Measurements from ENCODE around the gene OPRD1.
"Not testable (repeated sequence)": the region's sequence is repeated elsewhere in the genome, so short reads cannot be mapped to it uniquely, and the experiment has no call there.

OPRD1 gene

DNA sequence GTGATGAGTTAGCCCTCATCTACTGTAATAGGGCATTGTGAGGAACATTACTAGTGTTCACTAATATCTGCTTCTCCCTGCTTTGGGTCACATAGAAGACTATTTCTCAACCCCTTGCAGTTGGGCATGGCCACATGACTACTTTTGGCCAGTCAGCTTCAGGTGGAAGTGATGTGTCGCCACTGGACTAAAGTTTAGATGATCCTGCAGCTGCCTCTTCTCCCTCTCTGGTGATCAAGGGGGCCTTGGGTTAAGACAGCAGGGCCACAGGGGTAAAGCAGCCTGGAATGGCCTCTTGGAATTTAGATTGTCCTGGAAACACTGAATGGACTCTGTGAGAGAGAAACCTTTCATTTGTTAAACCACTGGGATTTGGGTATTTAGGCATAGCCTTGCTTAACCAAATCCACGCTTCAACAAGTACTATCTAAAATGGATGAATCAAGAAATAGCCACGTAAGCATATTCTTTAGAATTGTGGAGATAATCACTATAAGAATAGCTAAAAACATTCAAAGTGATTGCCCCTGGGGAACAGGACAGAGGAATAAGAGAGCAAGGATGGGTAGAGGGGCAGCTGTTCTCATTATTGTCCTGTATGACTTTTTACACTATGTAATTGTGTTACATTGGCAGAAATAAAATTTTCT lies 41.2 kb downstream of the OPRD1 start:
- H3K4me3 ChIP-seq (ENCODE audit: low read depth, low read length): no peak overlapping the region
- TF ChIP-seq, protein P1, sequence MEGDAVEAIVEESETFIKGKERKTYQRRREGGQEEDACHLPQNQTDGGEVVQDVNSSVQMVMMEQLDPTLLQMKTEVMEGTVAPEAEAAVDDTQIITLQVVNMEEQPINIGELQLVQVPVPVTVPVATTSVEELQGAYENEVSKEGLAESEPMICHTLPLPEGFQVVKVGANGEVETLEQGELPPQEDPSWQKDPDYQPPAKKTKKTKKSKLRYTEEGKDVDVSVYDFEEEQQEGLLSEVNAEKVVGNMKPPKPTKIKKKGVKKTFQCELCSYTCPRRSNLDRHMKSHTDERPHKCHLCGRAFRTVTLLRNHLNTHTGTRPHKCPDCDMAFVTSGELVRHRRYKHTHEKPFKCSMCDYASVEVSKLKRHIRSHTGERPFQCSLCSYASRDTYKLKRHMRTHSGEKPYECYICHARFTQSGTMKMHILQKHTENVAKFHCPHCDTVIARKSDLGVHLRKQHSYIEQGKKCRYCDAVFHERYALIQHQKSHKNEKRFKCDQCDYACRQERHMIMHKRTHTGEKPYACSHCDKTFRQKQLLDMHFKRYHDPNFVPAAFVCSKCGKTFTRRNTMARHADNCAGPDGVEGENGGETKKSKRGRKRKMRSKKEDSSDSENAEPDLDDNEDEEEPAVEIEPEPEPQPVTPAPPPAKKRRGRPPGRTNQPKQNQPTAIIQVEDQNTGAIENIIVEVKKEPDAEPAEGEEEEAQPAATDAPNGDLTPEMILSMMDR (IDR thresholded peaks at IDR 0.05; ENCODE audit: low read depth, low read length): no peak

DNA sequence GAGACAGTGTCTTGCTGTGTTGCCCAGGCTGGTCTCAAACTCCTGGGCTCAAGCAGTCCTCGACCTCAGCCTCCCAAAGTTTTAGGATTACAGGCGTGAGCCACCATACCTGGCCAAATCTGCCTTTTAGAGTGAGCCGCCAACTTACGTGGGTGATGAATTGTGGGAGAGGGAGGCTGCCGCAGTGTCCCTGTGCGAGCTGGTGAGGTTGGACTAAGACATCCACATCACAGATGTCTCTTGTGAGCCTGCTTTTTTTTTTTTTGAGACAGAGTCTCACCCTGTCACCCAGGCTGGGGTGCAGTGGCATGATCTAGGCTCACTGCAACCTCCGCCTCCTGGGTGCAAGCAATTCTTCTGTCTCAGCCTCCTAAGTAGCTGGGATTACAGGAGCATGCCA lies 42.4 kb downstream of the OPRD1 start:
- not testable (repeated sequence) for H3K4me3 ChIP-seq (ENCODE audit: low read depth, low read length)

DNA sequence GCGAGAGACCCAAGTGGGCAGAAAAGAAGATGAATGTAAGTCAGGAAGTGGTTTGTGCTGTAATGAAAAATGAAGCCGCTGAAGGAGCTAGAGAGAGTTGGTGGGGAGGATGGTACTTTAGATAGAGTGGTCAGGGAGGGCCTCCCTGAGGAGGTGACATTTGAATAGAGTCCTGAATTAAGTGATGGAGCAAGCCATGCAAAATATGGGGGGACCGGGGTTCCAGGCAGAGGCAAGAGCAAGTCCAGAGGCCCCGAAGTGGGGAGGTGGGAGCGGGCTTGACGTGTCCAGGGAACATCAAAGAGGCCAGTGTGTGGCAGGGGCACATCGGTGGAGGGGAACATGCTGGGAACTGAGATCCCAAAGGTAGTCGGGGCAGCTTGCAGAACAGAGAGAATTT lies 43.1 kb downstream of the OPRD1 start:
- TF ChIP-seq, protein P1 (IDR thresholded peaks at IDR 0.05; ENCODE audit: low read depth, low read length): no peak
- no peak overlapping the region for H3K4me3 ChIP-seq (ENCODE audit: low read depth, low read length)

DNA sequence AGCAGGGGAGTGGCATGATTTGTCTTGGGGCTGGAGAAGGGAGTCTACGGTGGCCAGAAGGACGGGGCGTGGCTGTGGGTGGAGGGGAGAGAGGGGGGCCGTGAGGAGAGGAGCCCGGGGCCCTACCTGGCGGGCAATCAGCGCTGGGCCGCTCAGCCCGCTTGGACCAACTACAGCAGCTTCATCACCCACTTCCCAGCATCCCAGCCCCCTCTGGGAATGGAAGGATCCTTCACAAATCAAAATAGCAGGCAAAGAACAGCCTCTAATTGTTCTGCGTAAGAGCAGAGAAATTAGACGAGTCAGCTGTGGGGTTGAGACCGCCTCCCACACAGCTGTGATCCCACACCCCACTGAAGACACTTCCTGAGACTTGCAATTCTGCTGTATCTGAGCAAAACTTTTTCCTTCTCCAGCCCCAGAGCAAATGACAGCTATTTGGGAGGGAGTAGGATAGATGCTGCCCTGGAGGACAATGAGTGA lies 43.5 kb downstream of the OPRD1 start:
- H3K4me3 ChIP-seq (ENCODE audit: low read depth, low read length): no peak overlapping the region
- TF ChIP-seq, protein P1 (IDR thresholded peaks at IDR 0.05; ENCODE audit: low read depth, low read length): no peak

DNA sequence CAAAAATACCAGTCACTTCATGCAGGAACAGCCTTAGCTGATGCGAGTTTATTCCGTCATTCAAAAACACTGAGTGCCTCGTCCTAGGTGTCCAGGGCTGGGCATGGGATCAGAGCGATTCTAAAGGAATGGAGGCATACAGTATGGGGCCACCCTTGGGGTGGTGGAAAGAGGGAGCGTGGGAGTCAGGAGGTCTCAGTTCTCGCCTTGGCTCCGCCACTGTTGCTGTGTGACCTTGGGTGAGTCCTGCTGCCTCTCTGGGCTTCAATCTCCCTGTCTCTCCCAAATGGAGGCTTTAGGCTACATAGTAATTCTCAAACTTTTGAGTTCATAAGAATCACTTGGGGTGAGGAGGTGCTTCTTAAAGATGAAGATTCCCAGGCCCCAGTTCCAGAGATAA lies 44.0 kb downstream of the OPRD1 start:
- H3K4me3 ChIP-seq (ENCODE audit: low read depth, low read length): no peak overlapping the region
- TF ChIP-seq, protein P1 (IDR thresholded peaks at IDR 0.05; ENCODE audit: low read depth, low read length): no peak

DNA sequence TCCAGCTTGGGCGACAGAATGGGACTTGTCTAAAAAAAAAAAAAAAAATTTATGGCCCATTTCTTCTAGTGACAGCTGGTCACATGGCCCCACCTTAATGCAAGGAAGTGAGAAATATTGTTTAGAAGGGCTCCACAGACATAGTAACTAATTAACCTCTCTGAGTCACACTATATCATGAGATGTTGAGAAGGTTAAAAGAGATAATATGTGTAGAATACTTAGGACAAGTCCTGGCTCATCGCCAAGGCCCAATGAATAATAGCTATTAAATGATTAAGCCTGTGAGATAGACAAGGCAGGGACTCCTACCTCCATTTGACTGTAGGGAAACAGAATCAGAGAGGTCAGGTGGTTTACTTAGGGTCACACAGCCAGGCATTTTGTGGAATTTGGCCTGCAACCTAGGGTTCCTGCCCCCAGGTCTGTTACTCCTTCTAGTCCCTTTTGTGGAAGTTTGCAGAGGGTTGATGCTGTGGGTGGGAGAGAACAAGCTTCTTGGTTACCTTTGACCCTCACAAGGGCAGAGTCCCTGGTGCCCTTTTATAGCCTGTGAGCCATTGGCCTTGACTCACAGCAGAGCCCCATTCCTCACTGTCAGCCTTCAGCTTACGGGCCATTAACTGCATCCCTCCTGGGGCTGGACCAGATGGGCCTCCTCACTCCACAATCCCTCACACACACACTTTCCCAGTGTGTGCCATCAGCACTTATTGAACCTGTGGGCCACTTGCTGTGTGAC lies 48.5 kb downstream of the OPRD1 start:
- TF ChIP-seq, protein P1 (IDR thresholded peaks at IDR 0.05; ENCODE audit: low read depth, low read length): no peak
- H3K4me3 ChIP-seq (ENCODE audit: low read depth, low read length): no peak overlapping the region

DNA sequence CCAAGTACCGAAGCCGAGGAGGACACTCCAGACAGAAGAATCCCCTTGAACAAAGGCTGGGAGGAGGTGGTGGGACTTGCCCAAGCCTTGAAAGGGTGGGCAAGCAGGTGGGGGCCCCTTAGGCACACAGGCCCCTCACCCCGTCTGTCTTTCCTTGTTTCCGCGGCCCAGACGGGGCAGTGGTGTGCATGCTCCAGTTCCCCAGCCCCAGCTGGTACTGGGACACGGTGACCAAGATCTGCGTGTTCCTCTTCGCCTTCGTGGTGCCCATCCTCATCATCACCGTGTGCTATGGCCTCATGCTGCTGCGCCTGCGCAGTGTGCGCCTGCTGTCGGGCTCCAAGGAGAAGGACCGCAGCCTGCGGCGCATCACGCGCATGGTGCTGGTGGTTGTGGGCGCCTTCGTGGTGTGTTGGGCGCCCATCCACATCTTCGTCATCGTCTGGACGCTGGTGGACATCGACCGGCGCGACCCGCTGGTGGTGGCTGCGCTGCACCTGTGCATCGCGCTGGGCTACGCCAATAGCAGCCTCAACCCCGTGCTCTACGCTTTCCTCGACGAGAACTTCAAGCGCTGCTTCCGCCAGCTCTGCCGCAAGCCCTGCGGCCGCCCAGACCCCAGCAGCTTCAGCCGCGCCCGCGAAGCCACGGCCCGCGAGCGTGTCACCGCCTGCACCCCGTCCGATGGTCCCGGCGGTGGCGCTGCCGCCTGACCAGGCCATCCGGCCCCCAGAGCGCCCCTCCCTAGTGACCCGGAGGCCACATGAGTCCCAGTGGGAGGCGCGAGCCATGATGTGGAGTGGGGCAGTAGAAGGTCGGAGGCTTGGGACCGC lies 50.8 kb downstream of the OPRD1 start:
- TF ChIP-seq, protein P1 (IDR thresholded peaks at IDR 0.05; ENCODE audit: low read depth, low read length): no peak
- H3K4me3 ChIP-seq (ENCODE audit: low read depth, low read length): no peak overlapping the region

Measured in WI38 (cell line).